ENCODE results near the gene ASL. TPM values are rescaled to one million over a fixed set of nuclear protein-coding genes. Genes with fewer than 3 reads are reported as not detected.

ASL gene
- total RNA-seq, 1 donor from 2014 or later, result 11.8 TPM

Other genes with a start within 250 kb of the ASL start
- 20.8 TPM for gene VKORC1L1, start 202.7 kb upstream of the ASL start, total RNA-seq
- 18.3 TPM for gene GUSB, start 93.6 kb upstream of the ASL start, total RNA-seq
- gene CRCP, start 39.0 kb downstream of the ASL start, total RNA-seq, result 23.6 TPM
- gene TPST1, start 129.5 kb downstream of the ASL start, total RNA-seq, result 6.5 TPM